AG08395 (cell line): ENCODE measurements around the gene RAB18.
"Not testable (repeated sequence)": the region's sequence is repeated elsewhere in the genome, so short reads cannot be mapped to it uniquely, and the experiment has no call there.

Experiments
- DNase-seq: peaks from one replicate; pipeline ENCODE4 v3.0.0; 2012; ENCODE audit warnings: mixed read lengths, low spot score

The RAB18 gene

GRCh38 chr10:27547047-27547446, 42.9 kb downstream of the RAB18 start:
- no peak for DNase-seq

DNA sequence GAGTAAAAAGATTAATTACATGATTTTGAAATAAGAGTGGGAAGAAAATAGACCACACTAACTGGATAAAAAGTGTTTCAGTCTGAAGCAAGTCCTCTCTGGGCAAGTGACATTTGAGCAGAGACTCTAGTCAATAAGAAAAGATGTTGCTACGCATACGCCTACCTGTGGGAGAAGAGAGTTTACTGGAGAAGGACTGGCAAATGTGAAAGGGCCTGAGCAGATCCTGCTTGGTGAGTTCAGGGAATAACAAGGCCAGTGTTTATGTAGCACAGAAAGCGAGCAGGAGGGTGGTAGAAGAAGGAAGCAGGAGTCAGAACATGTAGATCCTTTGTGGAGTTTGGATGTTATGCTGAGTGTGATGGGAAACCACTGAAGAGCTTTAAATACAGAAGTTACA, 43.4 kb downstream of the RAB18 start:
- no peak for DNase-seq

- no peak for DNase-seq
Observed at GRCh38 chr10:27550823-27551222, 46.7 kb downstream of the RAB18 start.

DNA sequence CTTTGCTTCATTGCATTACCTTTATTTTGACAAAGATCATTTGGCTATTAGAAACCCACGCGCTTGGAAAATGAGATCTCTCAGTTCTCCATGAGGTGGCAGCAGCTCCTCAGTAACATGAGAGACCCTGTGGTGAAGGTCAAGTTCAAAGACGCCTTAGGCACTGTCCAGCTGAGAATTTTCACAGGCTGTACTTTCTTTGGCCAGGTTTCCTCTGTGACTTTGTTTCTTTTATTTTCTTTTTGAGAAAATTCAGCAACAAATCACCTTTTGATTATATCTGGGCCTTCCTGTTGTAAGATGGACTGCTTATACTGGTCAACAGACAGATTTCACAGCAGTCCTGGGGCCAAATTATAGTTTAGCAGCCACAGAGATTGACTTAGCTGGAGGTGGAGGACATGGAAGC, 54.5 kb downstream of the RAB18 start:
- peak; percentile 69 for DNase-seq

- no peak for DNase-seq
Observed at GRCh38 chr10:27561334-27561733, 57.2 kb downstream of the RAB18 start.

GRCh38 chr10:27564398-27564797, 60.3 kb downstream of the RAB18 start:
- no peak for DNase-seq

- no peak for DNase-seq
Observed at GRCh38 chr10:27564880-27565279, 60.8 kb downstream of the RAB18 start.

DNA sequence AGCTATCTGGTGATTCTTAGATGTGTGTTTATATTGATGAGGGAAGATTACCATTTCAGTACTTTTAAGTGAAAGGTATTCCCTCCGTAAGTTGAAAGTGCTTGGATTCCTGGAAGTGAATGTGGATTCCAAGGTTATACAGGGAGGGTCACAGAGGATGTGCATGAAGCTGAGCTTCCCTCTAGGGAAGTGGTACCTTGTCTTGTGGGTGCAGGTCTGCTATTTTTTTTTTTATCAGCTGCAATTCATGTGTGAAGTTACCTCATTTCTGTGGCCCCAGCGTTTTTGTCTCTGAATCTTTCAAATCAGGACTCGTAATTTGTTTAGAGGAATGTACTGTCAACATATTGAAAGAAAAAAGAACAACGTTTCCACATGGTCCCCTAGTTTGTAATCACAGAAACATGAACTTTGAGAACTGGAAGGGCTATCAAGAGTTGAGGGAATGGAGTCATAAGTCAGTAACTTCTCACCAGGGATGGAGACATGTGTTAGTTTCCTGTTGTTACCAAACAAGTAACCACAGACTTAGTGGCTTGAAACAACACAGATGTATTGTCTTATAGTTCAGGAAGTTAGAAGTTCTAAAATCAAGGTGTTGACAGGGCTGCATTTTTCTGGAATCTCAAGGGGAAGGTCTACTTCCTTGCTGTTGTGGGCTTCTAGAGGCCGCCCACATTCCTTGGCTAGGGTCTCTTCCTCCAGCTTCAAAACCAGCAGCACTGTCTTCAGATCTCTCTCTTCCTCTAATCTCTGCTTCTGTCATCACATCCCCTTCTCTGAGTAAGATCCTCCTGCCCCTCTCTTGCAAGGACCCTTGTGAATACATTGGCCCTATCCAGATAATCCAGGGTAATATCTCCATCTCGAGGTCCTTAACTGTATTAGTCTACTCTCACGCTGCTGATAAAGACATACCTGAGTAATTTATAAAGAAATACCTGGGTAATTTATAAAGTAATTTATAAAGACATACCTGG, 64.4 kb downstream of the RAB18 start:
- DNase-seq: peak; percentile 17

- no peak for DNase-seq
Observed at GRCh38 chr10:27569946-27570345, 65.8 kb downstream of the RAB18 start.

DNA sequence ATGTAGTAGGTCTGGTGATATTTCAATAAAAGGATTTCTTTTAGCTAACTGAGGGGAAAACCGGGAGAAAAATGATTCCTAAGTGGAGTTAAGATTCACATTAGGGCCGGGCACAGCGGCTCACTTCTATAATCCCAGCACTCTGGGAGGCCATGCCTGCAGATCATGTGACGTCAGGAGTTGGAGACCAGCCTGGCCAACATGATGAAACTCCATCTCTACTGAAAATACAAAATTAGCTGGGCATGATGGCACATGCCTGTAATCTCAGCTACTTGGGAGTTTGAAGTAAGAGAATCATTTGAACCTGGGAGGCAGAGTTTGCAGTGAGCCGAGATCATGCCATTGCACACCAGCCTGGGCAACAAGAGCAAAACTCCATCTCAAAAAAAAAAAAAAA, 72.9 kb downstream of the RAB18 start:
- not testable (repeated sequence) for DNase-seq

DNA sequence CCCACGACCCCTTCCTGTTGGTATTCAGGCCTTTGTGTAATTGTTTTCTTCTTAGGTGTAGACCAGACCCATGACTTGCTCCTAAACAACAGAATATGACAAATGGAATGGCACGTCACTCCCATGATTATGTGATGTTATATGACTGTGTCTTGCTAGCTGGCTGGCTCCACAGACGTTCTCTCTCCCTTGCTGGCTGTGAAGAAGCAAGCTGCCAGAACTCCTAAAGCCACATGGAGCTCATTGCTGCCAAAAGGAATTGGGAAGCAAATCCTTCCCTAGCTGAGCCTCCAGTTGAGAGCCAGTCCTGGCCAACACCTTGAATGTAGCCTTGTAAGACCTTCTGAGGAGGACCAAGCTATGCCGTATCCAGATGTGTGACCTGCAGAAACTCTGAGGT, 74.2 kb downstream of the RAB18 start:
- DNase-seq: no peak

DNA sequence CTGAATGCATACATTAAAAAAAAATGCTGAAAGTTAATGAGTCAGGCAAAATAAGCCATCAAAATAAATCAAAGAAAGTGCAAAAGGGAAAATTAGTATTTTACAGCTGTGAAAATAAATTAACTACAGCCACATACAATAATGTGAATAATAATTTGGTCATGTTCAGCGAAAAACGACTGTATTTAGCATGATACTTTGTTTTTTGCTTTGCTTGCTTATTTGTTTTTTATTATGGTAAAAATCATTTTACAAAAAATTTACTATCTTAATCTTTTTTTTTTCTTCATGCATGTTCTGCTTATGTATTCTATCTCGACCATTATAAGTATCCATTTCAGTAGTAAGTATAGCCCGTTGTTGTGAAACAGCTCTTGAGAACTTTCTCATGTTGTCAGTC, 77.1 kb downstream of the RAB18 start:
- DNase-seq: no peak

GRCh38 chr10:27584302-27584701, 80.2 kb downstream of the RAB18 start:
- no peak for DNase-seq
